HepG2 (cell line): ENCODE measurements around the gene GNAS-AS1. TPM values are rescaled to one million over a fixed set of nuclear protein-coding genes. Genes with fewer than 3 reads are reported as not detected.

Experiments
- ARID2 ChIP-seq: sonication (generic); formaldehyde crosslinking; IDR thresholded peaks from 2 replicates; pipeline ENCODE4 v1.8.1; 2022; ENCODE audit warnings: mild to moderate bottlenecking, missing genetic modification reagents, borderline replicate concordance
- CENPT ChIP-seq: sonication (generic); formaldehyde crosslinking; IDR thresholded peaks from 2 replicates; pipeline ENCODE4 v1.8.0; 2022; ENCODE audit warnings: low read depth, mild to moderate bottlenecking, moderate library complexity, missing genetic modification reagents
- E2F1 ChIP-seq: sonication (generic); formaldehyde crosslinking; IDR thresholded peaks from 2 replicates; pipeline ENCODE4 v1.5.0; 2020; ENCODE audit warnings: missing genetic modification reagents
- ETS1 ChIP-seq: sonication (generic); formaldehyde crosslinking; IDR thresholded peaks from 2 replicates; pipeline ENCODE4 v1.4.0; 2020; ENCODE audit warnings: missing genetic modification reagents
- HDAC6 ChIP-seq: fragments of 200-600 bp; sonication (generic); IDR thresholded peaks from 2 replicates; pipeline ENCODE4 v1.7.0; 2017; ENCODE audit warnings: mild to moderate bottlenecking, antibody characterized with exemption, low read length, low read depth
- HMG20B ChIP-seq: conservative IDR thresholded peaks from 2 replicates; pipeline ENCODE4 v1.6.1; 2016; ENCODE audit warnings: missing genetic modification reagents, missing compliant biosample characterization
- ISL2 ChIP-seq: sonication (generic); formaldehyde crosslinking; IDR thresholded peaks from 2 replicates; pipeline ENCODE4 v1.5.0; 2020; ENCODE audit warnings: missing genetic modification reagents
- KAT2B ChIP-seq: fragments of 150-350 bp; IDR thresholded peaks from 2 replicates; pipeline ENCODE4 v1.6.1; 2014; ENCODE audit warnings: low read depth, low read length, borderline replicate concordance
- KDM1A ChIP-seq: IDR thresholded peaks from 2 replicates; pipeline ENCODE4 v1.6.1; 2016; ENCODE audit warnings: missing compliant biosample characterization
- MED13 ChIP-seq: sonication (generic); formaldehyde crosslinking; IDR thresholded peaks from 2 replicates; pipeline ENCODE4 v1.5.0; 2020; ENCODE audit warnings: missing genetic modification reagents
- MTA3 ChIP-seq: sonication (generic); formaldehyde crosslinking; IDR thresholded peaks from 2 replicates; pipeline ENCODE4 v1.4.0; 2020; ENCODE audit warnings: missing genetic modification reagents
- MYNN ChIP-seq: sonication (generic); formaldehyde crosslinking; IDR thresholded peaks from 2 replicates; pipeline ENCODE4 v1.4.0; 2020; ENCODE audit warnings: mild to moderate bottlenecking, low read depth, missing genetic modification reagents
- NFKBIZ ChIP-seq: IDR thresholded peaks from 2 replicates; pipeline ENCODE4 v1.6.1; 2018; ENCODE audit warnings: missing genetic modification reagents, missing compliant biosample characterization
- RBAK ChIP-seq: sonication (generic); formaldehyde crosslinking; IDR thresholded peaks from 2 replicates; pipeline ENCODE4 v1.5.1; 2020; ENCODE audit warnings: mild to moderate bottlenecking, missing genetic modification reagents
- RFXAP ChIP-seq: sonication (generic); formaldehyde crosslinking; IDR thresholded peaks from 2 replicates; pipeline ENCODE4 v1.4.0; 2020; ENCODE audit warnings: missing genetic modification reagents, borderline replicate concordance
- SOX13 ChIP-seq, 3 experiments: fragments of 450-650 bp in 1 of 3; sonication (generic) in 1 of 3; formaldehyde crosslinking in 1 of 3; IDR thresholded peaks in 2 of 3; conservative IDR thresholded peaks in 1 of 3; 2 replicates each; pipeline versions ENCODE4 v1.5.0 to v1.6.1; 2016 to 2020; ENCODE audit warnings: antibody characterized with exemption in 1 of 3, mild to moderate bottlenecking in 1 of 3, missing compliant biosample characterization in 1 of 3, missing genetic modification reagents in 1 of 3, moderate library complexity in 1 of 3
- SOX5 ChIP-seq: IDR thresholded peaks from 2 replicates; pipeline ENCODE4 v1.6.1; 2016; ENCODE audit warnings: borderline replicate concordance
- WIZ ChIP-seq: sonication (generic); formaldehyde crosslinking; IDR thresholded peaks from 2 replicates; pipeline ENCODE4 v1.5.1; 2020; ENCODE audit warnings: mild to moderate bottlenecking, missing genetic modification reagents
- ZFP82 ChIP-seq: sonication (generic); formaldehyde crosslinking; IDR thresholded peaks from 2 replicates; pipeline ENCODE4 v1.5.1; 2020; ENCODE audit warnings: mild to moderate bottlenecking, missing genetic modification reagents, borderline replicate concordance
- ZKSCAN5 ChIP-seq: sonication (generic); formaldehyde crosslinking; IDR thresholded peaks from 2 replicates; pipeline ENCODE4 v1.5.1; 2020; ENCODE audit warnings: mild to moderate bottlenecking, missing genetic modification reagents
- ZNF12 ChIP-seq: sonication (generic); formaldehyde crosslinking; IDR thresholded peaks from 2 replicates; pipeline ENCODE4 v1.5.0; 2020; ENCODE audit warnings: missing genetic modification reagents
- ZNF616 ChIP-seq: sonication (generic); formaldehyde crosslinking; IDR thresholded peaks from 2 replicates; pipeline ENCODE4 v1.5.0; 2020; ENCODE audit warnings: low read depth, mild to moderate bottlenecking, missing genetic modification reagents
- ZNF878 ChIP-seq: sonication (generic); formaldehyde crosslinking; IDR thresholded peaks from 2 replicates; pipeline ENCODE4 v1.8.1; 2023; ENCODE audit warnings: mild to moderate bottlenecking, missing genetic modification reagents, moderate library complexity
- polyA plus RNA-seq, 8 experiments: library from polyadenylated mRNA; depleted of rRNA in 3 of 8; stranded (reverse) in 7 of 8; unstranded in 1 of 8; fragments of >200 nt; fragmentation: Illumina TruSeq in 4 of 8; extraction: Trizol in 4 of 8; gene quantifications; 2 replicates each; pipeline versions ENCODE4 v1.2.1 to v1.2.3, GENCODE V29; 2011 to 2016; ENCODE audit warnings: low read depth in 4 of 8, missing spikeins in 1 of 8, mixed read lengths in 1 of 8; ENCODE audit not compliant: insufficient read depth in 1 of 8
- total RNA-seq, 5 experiments: library from RNA; depleted of rRNA; stranded (reverse); fragments of >200 nt; fragmentation: Illumina TruSeq; extraction: Trizol; gene quantifications; 2 replicates each; pipeline ENCODE4 v1.2.3, GENCODE V29; 2016; ENCODE audit warnings: low read depth in 1 of 5
- TF ChIP-seq, protein P1 (sequence below): sonication (generic); formaldehyde crosslinking; IDR thresholded peaks from 2 replicates; pipeline ENCODE4 v1.5.0; 2020; ENCODE audit warnings: missing genetic modification reagents, mild to moderate bottlenecking, borderline replicate concordance
- TF ChIP-seq, protein P2 (sequence below): sonication (generic); formaldehyde crosslinking; IDR thresholded peaks from 2 replicates; pipeline ENCODE4 v1.4.0; 2020; ENCODE audit warnings: missing genetic modification reagents, borderline replicate concordance

Gene GNAS-AS1
- total and polyA plus RNA-seq, 2 of the 13 experiments (the other 11 are each of a cell fraction or from before 2014, with no cell fraction given), result not detected

DNA sequence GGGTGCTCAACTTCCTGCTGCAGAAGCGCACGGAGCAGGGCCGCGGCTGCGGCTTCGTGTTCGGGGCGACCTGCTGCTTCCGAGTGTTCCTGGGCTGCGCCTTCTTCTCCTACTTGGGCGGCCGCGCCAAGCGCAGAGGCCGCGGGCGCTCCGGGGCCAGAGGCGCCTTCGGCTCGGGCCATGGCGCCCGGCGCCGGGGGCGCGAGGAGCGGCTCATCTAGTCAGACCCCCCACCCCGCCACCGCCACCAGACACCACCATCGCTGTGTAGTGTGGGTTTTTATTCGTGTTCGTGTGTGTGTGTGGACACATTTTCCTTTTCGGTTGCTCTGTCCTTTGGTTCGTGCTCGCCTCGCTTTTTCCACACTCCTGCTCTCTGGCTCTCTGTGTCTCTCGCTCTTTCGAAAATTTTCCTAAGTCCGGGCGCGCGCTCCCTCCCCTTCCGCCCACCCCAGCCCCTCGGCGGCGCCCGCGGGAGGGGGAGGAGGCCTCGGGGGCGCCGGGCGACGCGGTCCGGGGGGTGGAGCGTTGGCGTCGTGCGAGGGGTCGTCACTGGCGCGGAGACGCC is 39.9 kb upstream of the GNAS-AS1 start (continued):
- TF ChIP-seq, protein P1, sequence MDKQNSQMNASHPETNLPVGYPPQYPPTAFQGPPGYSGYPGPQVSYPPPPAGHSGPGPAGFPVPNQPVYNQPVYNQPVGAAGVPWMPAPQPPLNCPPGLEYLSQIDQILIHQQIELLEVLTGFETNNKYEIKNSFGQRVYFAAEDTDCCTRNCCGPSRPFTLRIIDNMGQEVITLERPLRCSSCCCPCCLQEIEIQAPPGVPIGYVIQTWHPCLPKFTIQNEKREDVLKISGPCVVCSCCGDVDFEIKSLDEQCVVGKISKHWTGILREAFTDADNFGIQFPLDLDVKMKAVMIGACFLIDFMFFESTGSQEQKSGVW (CRISPR knock-in tag), result no peak
- no peak for TF ChIP-seq ZNF878 (CRISPR knock-in tag)
- no peak for TF ChIP-seq MTA3 (CRISPR knock-in tag)
- no peak for TF ChIP-seq KDM1A (CRISPR knock-in tag)
- TF ChIP-seq MED13 (CRISPR knock-in tag), result peak; percentile 9; the same call in 1 of the 2 replicates
- peak; percentile 54; the same call in 1 of the 2 replicates for TF ChIP-seq ZFP82
- TF ChIP-seq HDAC6, result no peak
- TF ChIP-seq ISL2, result no peak; the same call in 1 of the 2 replicates
- TF ChIP-seq, protein P2, sequence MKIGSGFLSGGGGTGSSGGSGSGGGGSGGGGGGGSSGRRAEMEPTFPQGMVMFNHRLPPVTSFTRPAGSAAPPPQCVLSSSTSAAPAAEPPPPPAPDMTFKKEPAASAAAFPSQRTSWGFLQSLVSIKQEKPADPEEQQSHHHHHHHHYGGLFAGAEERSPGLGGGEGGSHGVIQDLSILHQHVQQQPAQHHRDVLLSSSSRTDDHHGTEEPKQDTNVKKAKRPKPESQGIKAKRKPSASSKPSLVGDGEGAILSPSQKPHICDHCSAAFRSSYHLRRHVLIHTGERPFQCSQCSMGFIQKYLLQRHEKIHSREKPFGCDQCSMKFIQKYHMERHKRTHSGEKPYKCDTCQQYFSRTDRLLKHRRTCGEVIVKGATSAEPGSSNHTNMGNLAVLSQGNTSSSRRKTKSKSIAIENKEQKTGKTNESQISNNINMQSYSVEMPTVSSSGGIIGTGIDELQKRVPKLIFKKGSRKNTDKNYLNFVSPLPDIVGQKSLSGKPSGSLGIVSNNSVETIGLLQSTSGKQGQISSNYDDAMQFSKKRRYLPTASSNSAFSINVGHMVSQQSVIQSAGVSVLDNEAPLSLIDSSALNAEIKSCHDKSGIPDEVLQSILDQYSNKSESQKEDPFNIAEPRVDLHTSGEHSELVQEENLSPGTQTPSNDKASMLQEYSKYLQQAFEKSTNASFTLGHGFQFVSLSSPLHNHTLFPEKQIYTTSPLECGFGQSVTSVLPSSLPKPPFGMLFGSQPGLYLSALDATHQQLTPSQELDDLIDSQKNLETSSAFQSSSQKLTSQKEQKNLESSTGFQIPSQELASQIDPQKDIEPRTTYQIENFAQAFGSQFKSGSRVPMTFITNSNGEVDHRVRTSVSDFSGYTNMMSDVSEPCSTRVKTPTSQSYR (CRISPR knock-in tag), result peak; percentile 69; the same call in 1 of the 2 replicates
- no peak for TF ChIP-seq E2F1 (CRISPR knock-in tag)
- TF ChIP-seq ETS1 (CRISPR knock-in tag), result no peak
- TF ChIP-seq WIZ, result no peak
- TF ChIP-seq HMG20B (CRISPR knock-in tag), result no peak
- no peak for TF ChIP-seq ZNF12 (CRISPR knock-in tag)
- TF ChIP-seq NFKBIZ (CRISPR knock-in tag), result no peak
- no peak; the same call in 1 of the 2 replicates for TF ChIP-seq CENPT (CRISPR knock-in tag)
- TF ChIP-seq MYNN, result no peak
- no peak for TF ChIP-seq KAT2B
- TF ChIP-seq ZNF616, result 0 out of 2 replicates have a peak, but pooled peaks have one; percentile 15
- no peak for TF ChIP-seq RBAK (CRISPR knock-in tag)
- no peak for TF ChIP-seq SOX13 (IDR thresholded peaks at IDR 0.05)
- TF ChIP-seq SOX13 (CRISPR knock-in tag; conservative IDR thresholded peaks at IDR 0.05 in 1 of 2, IDR thresholded peaks at IDR 0.05 in 1 of 2), result no peak; a peak in 1 of 4 replicates
- TF ChIP-seq RFXAP, result peak; percentile 57; the same call in 1 of the 2 replicates
- TF ChIP-seq ZKSCAN5 (CRISPR knock-in tag), result 0 out of 2 replicates have a peak, but pooled peaks have one; percentile 49
- no peak for TF ChIP-seq ARID2
- peak; percentile 24; the same call in 1 of the 2 replicates for TF ChIP-seq SOX5 (CRISPR knock-in tag)
